ENCODE data around the gene DCC.

- TF ChIP-seq EZH2phosphoT487 (IDR thresholded peaks at IDR 0.05; ENCODE audit: borderline replicate concordance, low read length), result no peak
- TF ChIP-seq CTCF (IDR thresholded peaks at IDR 0.05; ENCODE audit: low read depth, low read length, poor library complexity, severe bottlenecking), result no peak
These were observed 338.0 kb downstream of the DCC start for GRCh38 chr18:52678034-52678433.
